NCI-H1694 treated with DMSO at 0.1 percent for 48 hours (cell line): Measurements from ENCODE around the gene OR2T29.
"Not testable (repeated sequence)": the region's sequence is repeated elsewhere in the genome, so short reads cannot be mapped to it uniquely, and the experiment has no call there.

ENCODE experiments used
- DNase-seq: peaks from one replicate; lab custom pipeline; 2025; lab: John Stamatoyannopoulos, UW

The OR2T29 gene

GRCh38 chr1:248562672-248563071, at the start of gene OR2T29:
TSS of gene OR2T29 (minus strand) at chr1:248562772. CDS start at chr1:248559491, 3,281 bp downstream.
- not testable (repeated sequence) for DNase-seq

GRCh38 chr1:248611883-248612414, 49.4 kb upstream of the OR2T29 start:
- no peak for DNase-seq

- DNase-seq = no peak
Measured at GRCh38 chr1:248610301-248610700, 47.7 kb upstream of the OR2T29 start.

- DNase-seq = no peak
Measured at GRCh38 chr1:248599396-248599795, 36.8 kb upstream of the OR2T29 start.

- no peak for DNase-seq
Measured at GRCh38 chr1:248597589-248597988, 35.0 kb upstream of the OR2T29 start, which contains the start of gene OR2T10. TSS of gene OR2T10 (minus strand) at chr1:248597700. CDS start at chr1:248593768, 3,932 bp downstream.

GRCh38 chr1:248596615-248597014, 34.0 kb upstream of the OR2T29 start:
- no peak for DNase-seq

- DNase-seq = no peak
Measured at GRCh38 chr1:248593226-248593625, 30.7 kb upstream of the OR2T29 start.

- no peak for DNase-seq
Measured at GRCh38 chr1:248592655-248593054, 30.1 kb upstream of the OR2T29 start.

- DNase-seq = no peak
Measured at GRCh38 chr1:248590055-248590454, 27.5 kb upstream of the OR2T29 start.

- no peak for DNase-seq
Measured at GRCh38 chr1:248589334-248589733, 26.8 kb upstream of the OR2T29 start.

- no peak for DNase-seq
Measured at GRCh38 chr1:248585266-248585665, 22.7 kb upstream of the OR2T29 start.

GRCh38 chr1:248576260-248576980, 13.8 kb upstream of the OR2T29 start:
- no peak for DNase-seq

GRCh38 chr1:248574657-248575056, 12.1 kb upstream of the OR2T29 start, which contains the start of gene OR2T34:
TSS of gene OR2T34 (minus strand) at chr1:248574757. CDS start at chr1:248574757, 0 bp downstream.
- not testable (repeated sequence) for DNase-seq

GRCh38 chr1:248573856-248574255, 11.3 kb upstream of the OR2T29 start:
- not testable (repeated sequence) for DNase-seq

GRCh38 chr1:248572049-248572448, 9.5 kb upstream of the OR2T29 start:
- DNase-seq = not testable (repeated sequence)

GRCh38 chr1:248570811-248571210, 8.2 kb upstream of the OR2T29 start:
- not testable (repeated sequence) for DNase-seq

GRCh38 chr1:248569049-248569448, 6.5 kb upstream of the OR2T29 start:
- DNase-seq = not testable (repeated sequence)

GRCh38 chr1:248565530-248566373, 3.2 kb upstream of the OR2T29 start:
- DNase-seq = not testable (repeated sequence)

- not testable (repeated sequence) for DNase-seq
Measured at GRCh38 chr1:248551027-248551426, 11.5 kb downstream of the OR2T29 start.

GRCh38 chr1:248547383-248547782, 15.2 kb downstream of the OR2T29 start:
- DNase-seq = not testable (repeated sequence)

- not testable (repeated sequence) for DNase-seq
Measured at GRCh38 chr1:248537449-248537848, 25.1 kb downstream of the OR2T29 start.

GRCh38 chr1:248521856-248522255, 40.7 kb downstream of the OR2T29 start:
- DNase-seq = no peak
